ENCODE measurements around the gene AOPEP. TPM values are rescaled to one million over a fixed set of nuclear protein-coding genes. Genes with fewer than 3 reads are reported as not detected.

Gene AOPEP
- polyA plus RNA-seq, 1 of the 3 experiments (the other 2 are of a cell fraction), result 54.6 TPM

- Histone ChIP-seq H3K4me1 (ENCODE audit: control insufficient read depth in 1 of 2, insufficient read depth in 2 of 2, low read depth in 1 of 2, low read length in 1 of 2) (peaks cover 0 to 60% of the 10 kb centered on the region in 2 experiments; a peak in 3 of 4 replicates), H3K9me2 (no peaks in the 10 kb centered on the region), H3K79me2 (ENCODE audit: insufficient read depth) (peaks cover 100% of the 10 kb centered on the region), H3K9ac (no peak overlapping the region), H3K4me3 (ENCODE audit: low read depth in 2 of 2, low read length in 1 of 2) (no peak overlapping the region), H3K27ac (ENCODE audit: low read depth in 2 of 2, low read length in 1 of 2) (no peak overlapping the region; a peak in 1 of 4 replicates), H4K20me1 (ENCODE audit: insufficient read depth) (peaks cover 66% of the 10 kb centered on the region), H3K9me3 (no peaks in the 10 kb centered on the region), H3F3A (replicated peaks; ENCODE audit: insufficient read depth) (peaks cover 4% of the 10 kb centered on the region), H3K36me3 (replicated peaks in 1 of 2; ENCODE audit: control insufficient read depth in 1 of 2, insufficient read depth in 2 of 2, low read length in 1 of 2) (peaks cover 48 to 95% of the 10 kb centered on the region in 2 experiments), H3K4me2 (no peak overlapping the region), H3K27me3 (ENCODE audit: insufficient read depth) (no peaks in the 10 kb centered on the region), H2AFZ (ENCODE audit: low read depth) (no peak overlapping the region)
- TF ChIP-seq ELF1 (IDR thresholded peaks at IDR 0.05) (no peak), RCOR1 (IDR thresholded peaks at IDR 0.05; ENCODE audit: low read length) (no peak), RFX5 (IDR thresholded peaks at IDR 0.05; ENCODE audit: low read length) (no peak), YY1 (IDR thresholded peaks at IDR 0.05; ENCODE audit: low read depth) (no peak), EZH2phosphoT487 (IDR thresholded peaks at IDR 0.05; ENCODE audit: borderline replicate concordance, low read depth) (no peak), SMC3 (IDR thresholded peaks at IDR 0.05; ENCODE audit: low read depth, low read length) (no peak), FOXM1 (IDR thresholded peaks at IDR 0.05; ENCODE audit: low read depth) (no peak)
- ChIA-PET CTCF (interaction anchor here (0.6 to 1.2 kb wide), 3 partner anchors 23 to 386 kb away, joined by 3 to 4 read pairs (median 3); no protein-coding TSS in a partner anchor), POLR2A (interaction anchor here (1.2 kb wide), 1 partner anchor 10 kb away, joined by 7 read pairs; no protein-coding TSS in a partner anchor)
- no peak for DNase-seq
- 98% methylated on average over 6 of the region's 6 CpGs for WGBS (ENCODE audit: low lambda C conversion rate)
Measured at GRCh38 chr9:95067057-95067456, 340.6 kb downstream of the AOPEP start.

GRCh38 chr9:95067897-95068296 is 341.4 kb downstream of the AOPEP start:
- Histone ChIP-seq H3K4me2 (no peak overlapping the region), H3K4me3 (ENCODE audit: low read depth in 2 of 2, low read length in 1 of 2) (no peak overlapping the region), H3K9ac (no peak overlapping the region), H2AFZ (ENCODE audit: low read depth) (no peak overlapping the region), H3K36me3 (replicated peaks in 1 of 2; ENCODE audit: control insufficient read depth in 1 of 2, insufficient read depth in 2 of 2, low read length in 1 of 2) (peaks cover 45 to 89% of the 10 kb centered on the region in 2 experiments), H3K79me2 (ENCODE audit: insufficient read depth) (peaks cover 100% of the 10 kb centered on the region), H3K4me1 (ENCODE audit: control insufficient read depth in 1 of 2, insufficient read depth in 2 of 2, low read depth in 1 of 2, low read length in 1 of 2) (peaks cover 0 to 57% of the 10 kb centered on the region in 2 experiments; a peak in 3 of 4 replicates), H4K20me1 (ENCODE audit: insufficient read depth) (peaks cover 75% of the 10 kb centered on the region), H3K27ac (ENCODE audit: low read depth in 2 of 2, low read length in 1 of 2) (peak overlapping the region in 1 of 2 experiments; percentile 28; a peak in 1 of 4 replicates), H3K9me3 (no peaks in the 10 kb centered on the region), H3K27me3 (ENCODE audit: insufficient read depth) (no peaks in the 10 kb centered on the region), H3K9me2 (no peaks in the 10 kb centered on the region), H3F3A (replicated peaks; ENCODE audit: insufficient read depth) (peaks cover 4% of the 10 kb centered on the region)
- no peak for DNase-seq
- TF ChIP-seq EP300 (IDR thresholded peaks at IDR 0.05; ENCODE audit: borderline replicate concordance in 1 of 2, low read depth in 1 of 2, low read length in 1 of 2), result no peak
- no peak for TF ChIP-seq REST (IDR thresholded peaks at IDR 0.05; ENCODE audit: low read depth, low read length)
- no peak for TF ChIP-seq GABPA (IDR thresholded peaks at IDR 0.05; ENCODE audit: low read depth)
- TF ChIP-seq SIN3A (IDR thresholded peaks at IDR 0.05; ENCODE audit: borderline replicate concordance, low read depth, low read length), result no peak
- CTCF ChIA-PET, result interaction anchor here (1.0 to 1.8 kb wide), 3 partner anchors 43 to 386 kb away, joined by 3 to 7 read pairs (median 4); no protein-coding TSS in a partner anchor
- POLR2A ChIA-PET, result interaction anchor here (1.2 kb wide), 1 partner anchor 11 kb away, joined by 7 read pairs; no protein-coding TSS in a partner anchor
- 38% methylated on average over 2 of the region's 2 CpGs for WGBS (ENCODE audit: low lambda C conversion rate)
